Endothelial cell (in vitro differentiated cells): Measurements from ENCODE around the gene SCRN1. TPM values are rescaled to one million over a fixed set of nuclear protein-coding genes. Genes with fewer than 3 reads are reported as not detected.
A peak's percentile ranks its signal among the peaks of the same experiment; 100 is the strongest.

Experiments
- DNase-seq: peaks from one replicate; pipeline ENCODE4 v3.0.0; 2021; ENCODE audit warnings: low spot score
- H3K27ac Mint-ChIP-seq: one replicate; pipeline ENCODE4 v1.8.0; 2021; ENCODE audit warnings: mixed read lengths, inconsistent platforms; ENCODE audit not compliant: unreplicated experiment
- H3K27me3 Mint-ChIP-seq: one replicate; pipeline ENCODE4 v1.8.0; 2021; ENCODE audit warnings: mild to moderate bottlenecking, moderate library complexity, mixed read lengths, inconsistent platforms; ENCODE audit not compliant: unreplicated experiment
- H3K36me3 Mint-ChIP-seq: one replicate; pipeline ENCODE4 v1.8.0; 2021; ENCODE audit warnings: mild to moderate bottlenecking, low read depth, mixed read lengths, inconsistent platforms; ENCODE audit not compliant: unreplicated experiment
- H3K4me1 Mint-ChIP-seq: one replicate; pipeline ENCODE4 v1.8.0; 2021; ENCODE audit warnings: mild to moderate bottlenecking, mixed read lengths, inconsistent platforms; ENCODE audit not compliant: unreplicated experiment
- H3K4me3 Mint-ChIP-seq: one replicate; pipeline ENCODE4 v1.8.0; 2021; ENCODE audit warnings: mild to moderate bottlenecking, mixed read lengths, inconsistent platforms; ENCODE audit not compliant: unreplicated experiment
- H3K9me3 Mint-ChIP-seq: one replicate; pipeline ENCODE4 v1.8.0; 2021; ENCODE audit warnings: mixed read lengths, inconsistent platforms; ENCODE audit not compliant: unreplicated experiment
- CTCF ChIP-seq: fragments of 200-600 bp; sonication (generic); IDR thresholded peaks from one replicate; pipeline ENCODE4 v1.5.0; 2021; ENCODE audit warnings: antibody characterized with exemption; ENCODE audit not compliant: unreplicated experiment
- total RNA-seq: library from RNA; stranded (reverse); fragmentation: NEBNext Ultra II Directional; extraction: Animal tissue kit (Norgen Biotek cat#: 25700); gene quantifications from one replicate; pipeline ENCODE4 v1.2.1, GENCODE V29; 2021; ENCODE audit not compliant: unreplicated experiment

The SCRN1 gene
- total RNA-seq, 1 donor from 2014 or later = 64.4 TPM

GRCh38 chr7:30027740-30028215 lies 38.2 kb upstream of the SCRN1 start:
- no peaks in the 10 kb centered on the region for H3K36me3 Mint-ChIP-seq
- no peak for DNase-seq
- no peaks in the 10 kb centered on the region for H3K9me3 Mint-ChIP-seq
- peak overlapping the region; percentile 97 for H3K4me3 Mint-ChIP-seq
- H3K27ac Mint-ChIP-seq = peak overlapping the region; percentile 74
- no peaks in the 10 kb centered on the region for H3K27me3 Mint-ChIP-seq
- no peak for TF ChIP-seq CTCF
- H3K4me1 Mint-ChIP-seq = peaks cover 28% of the 10 kb centered on the region

- H3K4me3 Mint-ChIP-seq = peak overlapping the region; percentile 97
- TF ChIP-seq CTCF = no peak
- H3K27me3 Mint-ChIP-seq = no peaks in the 10 kb centered on the region
- peak overlapping the region; percentile 68 for H3K27ac Mint-ChIP-seq
- no peaks in the 10 kb centered on the region for H3K36me3 Mint-ChIP-seq
- peaks cover 24% of the 10 kb centered on the region for H3K4me1 Mint-ChIP-seq
- no peak for DNase-seq
- H3K9me3 Mint-ChIP-seq = no peaks in the 10 kb centered on the region
These were observed 37.5 kb upstream of the SCRN1 start for GRCh38 chr7:30027065-30027456.

- H3K27me3 Mint-ChIP-seq = no peaks in the 10 kb centered on the region
- no peaks in the 10 kb centered on the region for H3K9me3 Mint-ChIP-seq
- no peak for TF ChIP-seq CTCF
- H3K4me3 Mint-ChIP-seq = peak within 1 kb of the TSS; percentile 97
- peak; percentile 89 for DNase-seq
- H3K36me3 Mint-ChIP-seq = no peaks in the 10 kb centered on the region
- H3K27ac Mint-ChIP-seq = peak within 1 kb of the TSS; percentile 82
- peaks cover 24% of the 10 kb centered on the region for H3K4me1 Mint-ChIP-seq
These were observed 36.8 kb upstream of the SCRN1 start, which contains the start of gene FKBP14 for GRCh38 chr7:30026229-30027064. Gene FKBP14 (minus strand): TSS chr7:30026702. CDS start chr7:30026508, 194 bp downstream.

GRCh38 chr7:30023524-30023923 lies 33.9 kb upstream of the SCRN1 start:
- Mint-ChIP-seq H3K4me1 (peaks cover 24% of the 10 kb centered on the region), H3K27ac (no peak overlapping the region), H3K36me3 (no peaks in the 10 kb centered on the region), H3K27me3 (no peaks in the 10 kb centered on the region), H3K9me3 (no peaks in the 10 kb centered on the region), H3K4me3 (no peak overlapping the region)
- no peak for DNase-seq
- no peak for TF ChIP-seq CTCF

GRCh38 chr7:30022991-30023390 lies 33.4 kb upstream of the SCRN1 start:
- no peak overlapping the region for H3K4me3 Mint-ChIP-seq
- H3K9me3 Mint-ChIP-seq = no peaks in the 10 kb centered on the region
- no peaks in the 10 kb centered on the region for H3K36me3 Mint-ChIP-seq
- no peak overlapping the region for H3K27ac Mint-ChIP-seq
- no peak for TF ChIP-seq CTCF
- H3K27me3 Mint-ChIP-seq = no peaks in the 10 kb centered on the region
- peaks cover 24% of the 10 kb centered on the region for H3K4me1 Mint-ChIP-seq
- DNase-seq = no peak
